IPS DF 6.9 (cell line): ENCODE results near the gene EXOC2.

Experiments
- DNase-seq: peaks from one replicate; pipeline ENCODE4 v3.0.0-alpha.2; 2013; ENCODE audit warnings: low read depth, low spot score
- H3K27ac ChIP-seq: one replicate; pipeline ENCODE4 v1.5.1; 2013; ENCODE audit warnings: low read length, control low read depth
- H3K27me3 ChIP-seq: 2 replicates; pipeline ENCODE4 v1.6.1; 2013; ENCODE audit warnings: mild to moderate bottlenecking, low read length; ENCODE audit not compliant: control insufficient read depth, insufficient read depth
- H3K36me3 ChIP-seq: 2 replicates; pipeline ENCODE4 v1.6.1; 2013; ENCODE audit warnings: low read length; ENCODE audit not compliant: control insufficient read depth, insufficient read depth
- H3K4me1 ChIP-seq: 2 replicates; pipeline ENCODE4 v1.6.1; 2013; ENCODE audit warnings: low read length; ENCODE audit not compliant: control insufficient read depth, insufficient read depth
- H3K4me3 ChIP-seq: 2 replicates; pipeline ENCODE4 v1.5.1; 2013; ENCODE audit warnings: mild to moderate bottlenecking, low read length
- H3K9me3 ChIP-seq: 2 replicates; pipeline ENCODE4 v1.6.1; 2013; ENCODE audit warnings: low read length, inconsistent platforms; ENCODE audit not compliant: control insufficient read depth, insufficient read depth
- WGBS: extraction: QIAGEN DNeasy Blood & Tissue Kit; methylation state at CpG from one replicate; pipeline ENCODE4 v1.1.7; 2013; ENCODE audit warnings: mixed read lengths, missing lambda C conversion rate; ENCODE audit not compliant: insufficient read length, insufficient coverage; 5-methylcytosine and 5-hydroxymethylcytosine counted together

The EXOC2 gene

DNA sequence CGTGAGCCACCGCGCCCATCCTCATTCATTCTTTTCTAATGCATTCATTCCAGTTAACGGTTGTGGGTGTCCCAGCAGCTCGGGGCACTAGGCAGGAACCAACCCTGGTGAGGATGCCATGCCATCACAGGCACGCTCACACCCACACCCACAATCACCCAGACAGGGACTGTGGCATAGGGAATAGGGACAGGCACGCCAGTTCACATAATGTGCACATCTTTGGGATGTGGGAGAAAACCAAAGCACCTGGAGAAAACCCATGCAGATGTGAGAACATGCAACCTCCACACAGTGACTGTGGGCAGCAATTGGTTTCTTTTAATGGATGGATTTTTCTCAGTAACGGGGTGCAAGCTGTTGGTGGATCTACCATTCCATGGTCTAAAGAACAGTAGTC lies 237.1 kb downstream of the EXOC2 start:
- no peak for DNase-seq
- no CpG with 5 or more reads among the region's 8 CpGs for WGBS
- H3K4me1 ChIP-seq, result peaks cover 2% of the 10 kb centered on the region; the same call in 1 of the 2 replicates

GRCh38 chr6:455006-455585 lies 237.8 kb downstream of the EXOC2 start:
- no CpG with 5 or more reads among the region's 11 CpGs for WGBS

More for the DNA sequence above, 237.1 kb downstream of the EXOC2 start:
- no peaks in the 10 kb centered on the region for H3K9me3 ChIP-seq
- no peaks in the 10 kb centered on the region for H3K36me3 ChIP-seq
- H3K27ac ChIP-seq, result no peak overlapping the region
- H3K27me3 ChIP-seq, result no peaks in the 10 kb centered on the region
- H3K4me3 ChIP-seq, result no peak overlapping the region

DNA sequence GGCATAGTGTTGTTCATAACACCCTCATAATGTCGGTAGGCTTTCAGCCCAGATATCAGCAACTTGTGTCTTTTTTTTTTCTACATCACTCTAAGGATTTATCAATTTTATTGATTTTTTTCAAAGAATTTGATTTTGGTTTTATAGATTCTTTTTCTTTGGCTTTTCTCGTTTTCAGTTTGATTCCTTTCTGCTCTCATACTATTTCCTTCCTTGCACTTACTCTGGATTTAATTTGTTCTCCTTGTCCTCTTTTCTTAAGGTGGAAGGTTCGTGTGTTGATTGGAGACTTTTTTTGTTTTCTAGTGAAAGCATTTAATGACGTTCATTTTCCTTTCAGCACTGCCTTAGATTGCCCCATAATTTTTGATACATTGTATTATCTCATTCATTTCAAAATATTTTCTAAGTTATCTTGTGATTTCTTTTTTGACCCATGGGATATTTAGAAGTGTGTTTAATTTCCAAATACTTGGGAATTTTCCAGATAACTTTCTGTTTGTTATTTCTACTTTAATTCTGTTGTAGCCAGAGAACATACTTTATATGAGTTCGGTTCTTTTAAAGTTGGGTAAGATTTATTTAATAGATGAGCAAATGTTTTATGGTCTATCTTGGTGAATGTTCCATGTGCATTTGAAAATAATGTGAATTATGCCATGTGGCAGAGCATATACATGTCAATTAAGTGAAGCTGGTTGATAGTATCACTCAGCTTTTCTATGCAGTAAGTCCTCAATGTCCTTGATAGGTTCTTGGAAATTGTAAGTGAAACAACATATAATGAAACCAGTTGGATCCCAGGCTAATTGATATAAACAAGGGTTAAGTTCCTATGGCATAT lies 238.6 kb downstream of the EXOC2 start:
- H3K36me3 ChIP-seq, result no peaks in the 10 kb centered on the region; the same call in 1 of the 2 replicates
- H3K9me3 ChIP-seq, result no peaks in the 10 kb centered on the region
- peaks cover 2% of the 10 kb centered on the region; the same call in 1 of the 2 replicates for H3K4me1 ChIP-seq
- H3K4me3 ChIP-seq, result no peak overlapping the region
- H3K27me3 ChIP-seq, result no peaks in the 10 kb centered on the region
- no peak overlapping the region for H3K27ac ChIP-seq
- DNase-seq, result no peak
- no CpG with 5 or more reads among the region's 5 CpGs for WGBS

More at GRCh38 chr6:455006-455585, 237.8 kb downstream of the EXOC2 start:
- Histone ChIP-seq H3K36me3 (no peaks in the 10 kb centered on the region), H3K27me3 (no peaks in the 10 kb centered on the region), H3K4me3 (no peak overlapping the region), H3K9me3 (no peaks in the 10 kb centered on the region), H3K27ac (no peak overlapping the region), H3K4me1 (peaks cover 2% of the 10 kb centered on the region; the same call in 1 of the 2 replicates)
- DNase-seq, result no peak

DNA sequence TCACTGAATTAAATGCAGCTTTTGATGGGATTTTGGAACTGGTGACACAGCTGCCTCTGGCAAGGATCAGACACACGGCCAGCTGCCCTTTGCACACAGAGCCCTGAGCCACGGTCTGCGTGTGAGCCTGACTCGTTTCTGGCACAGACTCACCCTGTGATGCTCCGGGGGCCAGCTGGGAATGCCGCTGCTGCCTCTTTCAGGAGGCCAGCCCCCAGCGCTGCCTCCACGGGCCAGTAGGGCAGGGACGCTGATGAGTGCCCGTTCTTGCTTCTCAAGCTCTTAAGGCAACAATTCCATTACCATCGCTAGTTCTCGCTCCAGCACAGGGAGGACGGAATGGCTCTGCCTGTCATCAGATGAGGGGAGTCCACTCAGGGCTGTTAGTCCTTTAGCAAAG lies 239.8 kb downstream of the EXOC2 start:
- peaks cover 2% of the 10 kb centered on the region; the same call in 1 of the 2 replicates for H3K4me1 ChIP-seq
- H3K9me3 ChIP-seq, result 0 out of 2 replicates have a peak, but pooled peaks cover 1% of the 10 kb centered on the region
- no peak overlapping the region for H3K4me3 ChIP-seq
- no peak overlapping the region for H3K27ac ChIP-seq
- H3K27me3 ChIP-seq, result no peaks in the 10 kb centered on the region
- H3K36me3 ChIP-seq, result no peaks in the 10 kb centered on the region; the same call in 1 of the 2 replicates
- no CpG with 5 or more reads among the region's 13 CpGs for WGBS
- DNase-seq, result no peak

DNA sequence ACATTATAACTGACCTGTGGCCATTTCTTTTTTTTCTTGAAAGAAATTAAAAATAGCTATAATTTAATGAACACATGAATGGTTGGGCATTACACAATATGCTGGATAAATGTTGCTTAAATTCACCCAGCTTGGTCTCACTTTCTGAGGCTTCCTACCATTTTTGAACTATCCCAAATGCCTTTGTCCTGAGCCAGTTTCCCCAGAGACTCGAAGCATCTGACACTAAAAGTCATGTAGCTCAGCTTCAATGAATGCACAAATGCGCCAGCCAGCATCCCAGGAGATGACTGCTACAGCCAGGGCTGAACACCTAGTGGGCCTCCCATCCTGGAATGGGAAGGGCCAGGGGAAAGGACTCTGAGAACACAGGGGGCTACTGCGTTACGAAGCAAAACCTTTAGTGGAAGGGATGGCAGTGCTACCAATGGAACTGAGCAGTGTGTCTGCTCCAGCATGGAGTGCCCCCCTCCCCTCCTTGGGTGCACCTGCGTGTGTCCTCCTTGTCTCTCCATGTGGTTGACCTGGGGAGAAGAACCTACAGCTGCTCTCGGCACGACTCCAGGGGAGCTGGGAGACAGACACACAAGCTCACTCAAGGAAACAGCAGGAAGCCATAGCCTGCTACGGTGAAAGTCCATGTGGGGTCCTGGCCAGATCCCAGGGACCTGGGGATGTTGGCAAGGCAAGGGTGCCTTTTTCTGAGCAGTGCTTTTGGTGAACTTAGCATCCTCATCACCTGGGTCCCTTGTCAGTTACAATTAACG lies 240.5 kb downstream of the EXOC2 start:
- no peak for DNase-seq

GRCh38 chr6:451847-452246 lies 241.1 kb downstream of the EXOC2 start:
- no peaks in the 10 kb centered on the region for H3K27me3 ChIP-seq
- DNase-seq, result no peak
- H3K4me1 ChIP-seq, result peaks cover 2% of the 10 kb centered on the region; the same call in 1 of the 2 replicates
- H3K4me3 ChIP-seq, result no peak overlapping the region
- H3K9me3 ChIP-seq, result 0 out of 2 replicates have a peak, but pooled peaks cover 1% of the 10 kb centered on the region
- H3K36me3 ChIP-seq, result no peaks in the 10 kb centered on the region; the same call in 1 of the 2 replicates
- WGBS, result no CpG with 5 or more reads among the region's 8 CpGs
- H3K27ac ChIP-seq, result no peak overlapping the region

More for the DNA sequence above, 240.5 kb downstream of the EXOC2 start:
- H3K36me3 ChIP-seq, result no peaks in the 10 kb centered on the region; the same call in 1 of the 2 replicates
- H3K4me1 ChIP-seq, result peaks cover 2% of the 10 kb centered on the region; the same call in 1 of the 2 replicates
- no CpG with 5 or more reads among the region's 9 CpGs for WGBS
- no peak overlapping the region for H3K4me3 ChIP-seq
- H3K27me3 ChIP-seq, result no peaks in the 10 kb centered on the region
- H3K9me3 ChIP-seq, result 0 out of 2 replicates have a peak, but pooled peaks cover 1% of the 10 kb centered on the region
- no peak overlapping the region for H3K27ac ChIP-seq

- Histone ChIP-seq H3K27ac (no peak overlapping the region), H3K27me3 (no peaks in the 10 kb centered on the region), H3K9me3 (0 out of 2 replicates have a peak, but pooled peaks cover 1% of the 10 kb centered on the region), H3K36me3 (no peaks in the 10 kb centered on the region; the same call in 1 of the 2 replicates), H3K4me1 (peaks cover 1% of the 10 kb centered on the region; the same call in 1 of the 2 replicates), H3K4me3 (no peak overlapping the region)
- no CpG with 5 or more reads among the region's 12 CpGs for WGBS
- DNase-seq, result no peak
These were observed 241.6 kb downstream of the EXOC2 start for GRCh38 chr6:451336-451735.

GRCh38 chr6:449486-450419 lies 243.2 kb downstream of the EXOC2 start:
- WGBS, result no CpG with 5 or more reads among the region's 62 CpGs
- H3K9me3 ChIP-seq, result 0 out of 2 replicates have a peak, but pooled peaks cover 1% of the 10 kb centered on the region
- no peak for DNase-seq
- no peak overlapping the region for H3K27ac ChIP-seq
- no peaks in the 10 kb centered on the region for H3K4me1 ChIP-seq
- H3K4me3 ChIP-seq, result no peak overlapping the region
- H3K36me3 ChIP-seq, result no peaks in the 10 kb centered on the region; the same call in 1 of the 2 replicates
- H3K27me3 ChIP-seq, result no peaks in the 10 kb centered on the region

GRCh38 chr6:449057-449430 lies 243.9 kb downstream of the EXOC2 start:
- Histone ChIP-seq H3K4me1 (no peaks in the 10 kb centered on the region), H3K27ac (no peak overlapping the region), H3K9me3 (0 out of 2 replicates have a peak, but pooled peaks cover 1% of the 10 kb centered on the region), H3K36me3 (no peaks in the 10 kb centered on the region; the same call in 1 of the 2 replicates), H3K27me3 (no peaks in the 10 kb centered on the region), H3K4me3 (no peak overlapping the region)
- DNase-seq, result no peak
- no CpG with 5 or more reads among the region's 12 CpGs for WGBS
